ENCODE measurements around the gene DGCR2.

The DGCR2 gene

DNA sequence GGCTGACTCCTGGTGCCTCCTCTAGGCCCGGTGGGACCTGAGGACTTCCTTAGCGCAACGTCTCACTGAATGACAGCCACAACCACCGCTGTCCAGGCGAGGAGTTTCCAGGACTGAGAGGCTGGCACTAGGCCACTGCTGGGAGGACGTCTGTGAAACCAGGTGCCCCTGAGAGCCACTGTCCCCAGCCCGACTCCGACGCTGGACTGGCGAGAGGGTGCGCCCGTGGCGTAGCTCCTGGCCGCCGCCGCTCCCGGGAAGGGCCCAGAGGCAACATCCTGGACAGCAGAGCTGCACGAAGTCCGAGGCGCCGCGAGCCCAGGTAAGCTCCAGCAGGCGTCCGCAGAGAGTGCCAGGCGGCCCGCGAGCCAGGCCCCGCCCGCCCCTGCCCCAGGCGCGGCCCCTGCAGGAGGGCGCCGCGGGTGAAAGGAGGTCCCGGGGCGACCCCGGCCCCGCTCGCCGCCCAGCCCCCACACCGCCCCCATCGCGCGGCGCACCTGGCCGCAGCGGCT, 525 bp downstream of the DGCR2 start:
- TF ChIP-seq RAD21 (IDR thresholded peaks at IDR 0.05; ENCODE audit: low read depth): no peak
- no peak for TF ChIP-seq TEAD4 (IDR thresholded peaks at IDR 0.05)
- 0 out of 2 replicates have a peak, but pooled peaks have one; percentile 2 for TF ChIP-seq ZBTB7A (IDR thresholded peaks at IDR 0.05; ENCODE audit: low read depth)
- TF ChIP-seq, protein P1, sequence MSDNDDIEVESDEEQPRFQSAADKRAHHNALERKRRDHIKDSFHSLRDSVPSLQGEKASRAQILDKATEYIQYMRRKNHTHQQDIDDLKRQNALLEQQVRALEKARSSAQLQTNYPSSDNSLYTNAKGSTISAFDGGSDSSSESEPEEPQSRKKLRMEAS (IDR thresholded peaks at IDR 0.05): no peak
- TF ChIP-seq, protein P2, sequence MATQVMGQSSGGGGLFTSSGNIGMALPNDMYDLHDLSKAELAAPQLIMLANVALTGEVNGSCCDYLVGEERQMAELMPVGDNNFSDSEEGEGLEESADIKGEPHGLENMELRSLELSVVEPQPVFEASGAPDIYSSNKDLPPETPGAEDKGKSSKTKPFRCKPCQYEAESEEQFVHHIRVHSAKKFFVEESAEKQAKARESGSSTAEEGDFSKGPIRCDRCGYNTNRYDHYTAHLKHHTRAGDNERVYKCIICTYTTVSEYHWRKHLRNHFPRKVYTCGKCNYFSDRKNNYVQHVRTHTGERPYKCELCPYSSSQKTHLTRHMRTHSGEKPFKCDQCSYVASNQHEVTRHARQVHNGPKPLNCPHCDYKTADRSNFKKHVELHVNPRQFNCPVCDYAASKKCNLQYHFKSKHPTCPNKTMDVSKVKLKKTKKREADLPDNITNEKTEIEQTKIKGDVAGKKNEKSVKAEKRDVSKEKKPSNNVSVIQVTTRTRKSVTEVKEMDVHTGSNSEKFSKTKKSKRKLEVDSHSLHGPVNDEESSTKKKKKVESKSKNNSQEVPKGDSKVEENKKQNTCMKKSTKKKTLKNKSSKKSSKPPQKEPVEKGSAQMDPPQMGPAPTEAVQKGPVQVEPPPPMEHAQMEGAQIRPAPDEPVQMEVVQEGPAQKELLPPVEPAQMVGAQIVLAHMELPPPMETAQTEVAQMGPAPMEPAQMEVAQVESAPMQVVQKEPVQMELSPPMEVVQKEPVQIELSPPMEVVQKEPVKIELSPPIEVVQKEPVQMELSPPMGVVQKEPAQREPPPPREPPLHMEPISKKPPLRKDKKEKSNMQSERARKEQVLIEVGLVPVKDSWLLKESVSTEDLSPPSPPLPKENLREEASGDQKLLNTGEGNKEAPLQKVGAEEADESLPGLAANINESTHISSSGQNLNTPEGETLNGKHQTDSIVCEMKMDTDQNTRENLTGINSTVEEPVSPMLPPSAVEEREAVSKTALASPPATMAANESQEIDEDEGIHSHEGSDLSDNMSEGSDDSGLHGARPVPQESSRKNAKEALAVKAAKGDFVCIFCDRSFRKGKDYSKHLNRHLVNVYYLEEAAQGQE (IDR thresholded peaks at IDR 0.05; ENCODE audit: low read depth): no peak

DNA sequence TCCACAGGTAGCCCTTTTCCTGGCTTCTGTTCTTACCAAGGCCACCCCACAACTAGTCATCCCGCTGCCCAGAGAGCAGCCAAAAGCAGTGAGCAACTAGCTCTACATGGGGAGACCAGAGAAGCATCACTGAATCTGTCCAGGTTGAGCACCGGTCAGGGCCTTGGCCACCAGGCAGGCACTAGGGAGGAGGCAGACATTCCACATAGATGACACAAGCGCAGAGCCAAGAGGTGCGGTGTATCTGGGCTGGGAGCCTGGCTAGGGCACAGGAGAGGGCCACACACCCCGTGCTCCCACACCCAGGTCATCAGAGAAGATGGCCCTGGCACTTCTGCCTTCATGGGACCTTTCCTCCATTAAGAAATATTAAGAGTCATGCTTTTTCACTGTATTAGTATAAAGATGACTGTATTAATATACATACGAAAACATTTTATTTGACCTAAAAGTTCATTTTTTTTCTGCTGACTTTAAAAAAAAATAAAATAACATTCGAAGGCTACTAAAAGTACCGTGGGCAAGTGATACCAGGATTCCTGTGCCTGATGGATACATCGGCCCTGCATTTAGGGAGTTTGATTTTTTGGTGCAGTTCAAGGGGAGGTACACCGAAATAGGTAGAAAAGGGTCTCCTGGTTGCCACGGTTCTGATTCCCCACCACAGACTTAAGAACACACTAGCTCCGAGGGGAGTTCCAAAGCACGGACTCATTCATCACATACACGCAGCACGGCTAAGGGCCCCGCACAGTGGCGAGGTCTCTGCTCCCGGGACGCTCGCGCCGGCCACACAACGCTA, 1.2 kb downstream of the DGCR2 start:
- TF ChIP-seq TEAD4 (IDR thresholded peaks at IDR 0.05) (peak; percentile 74), YY1 (IDR thresholded peaks at IDR 0.05; ENCODE audit: low read depth) (no peak)

DNA sequence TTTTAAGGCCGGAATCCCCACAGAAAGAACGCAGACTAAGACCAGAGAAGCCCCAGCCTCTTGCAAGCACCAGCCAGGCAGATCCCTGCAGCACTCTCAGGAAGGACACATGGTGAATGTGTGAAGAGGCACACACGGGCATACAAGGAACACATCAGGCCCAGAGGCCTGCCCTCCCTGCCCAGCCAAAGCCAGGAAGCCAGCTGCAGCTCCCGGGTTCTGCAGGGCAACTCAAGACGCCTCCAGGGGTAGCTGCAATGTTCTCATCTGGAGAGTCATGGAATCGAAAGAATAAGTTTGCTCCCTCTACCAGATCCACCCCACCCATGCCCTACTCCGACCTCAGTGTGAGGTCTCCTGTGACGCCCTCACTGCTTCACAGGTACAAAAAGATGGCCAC, 2.3 kb downstream of the DGCR2 start:
- TF ChIP-seq CREB1 (IDR thresholded peaks at IDR 0.05; ENCODE audit: low read depth) (no peak), EP300 (IDR thresholded peaks at IDR 0.05; ENCODE audit: borderline replicate concordance) (no peak), TCF12 (IDR thresholded peaks at IDR 0.05; ENCODE audit: low read depth) (no peak)

DNA sequence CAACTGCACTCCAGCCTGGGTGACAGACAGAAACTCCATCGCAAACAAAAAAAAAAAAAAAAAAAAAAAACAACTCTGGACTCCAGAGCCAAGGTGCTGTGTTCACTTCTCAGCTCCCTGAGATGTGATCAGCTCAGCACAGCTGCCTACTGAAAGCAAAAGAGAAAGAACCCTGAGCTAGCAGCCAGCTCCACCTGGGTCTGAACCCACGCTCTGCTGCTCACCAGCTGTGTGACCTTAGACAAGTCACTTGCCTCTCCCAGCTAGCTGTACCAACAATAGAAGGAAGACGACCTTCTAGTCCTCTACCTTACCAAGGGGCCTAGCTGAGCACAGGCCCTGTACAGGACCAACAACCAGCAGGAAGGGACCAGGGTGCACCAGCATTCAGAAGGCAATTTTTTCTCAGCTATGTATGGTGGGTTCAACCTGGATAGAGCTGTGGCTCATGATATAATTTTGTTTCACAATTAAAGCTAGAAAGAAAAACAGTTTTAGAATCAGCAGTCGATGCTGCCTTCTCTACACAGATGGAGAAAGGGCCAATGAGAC, 3.8 kb downstream of the DGCR2 start:
- TF ChIP-seq TCF12 (IDR thresholded peaks at IDR 0.05; ENCODE audit: low read depth): no peak
- TF ChIP-seq CREB1 (IDR thresholded peaks at IDR 0.05; ENCODE audit: low read depth): no peak
- TF ChIP-seq, protein P3, sequence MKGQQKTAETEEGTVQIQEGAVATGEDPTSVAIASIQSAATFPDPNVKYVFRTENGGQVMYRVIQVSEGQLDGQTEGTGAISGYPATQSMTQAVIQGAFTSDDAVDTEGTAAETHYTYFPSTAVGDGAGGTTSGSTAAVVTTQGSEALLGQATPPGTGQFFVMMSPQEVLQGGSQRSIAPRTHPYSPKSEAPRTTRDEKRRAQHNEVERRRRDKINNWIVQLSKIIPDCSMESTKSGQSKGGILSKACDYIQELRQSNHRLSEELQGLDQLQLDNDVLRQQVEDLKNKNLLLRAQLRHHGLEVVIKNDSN (IDR thresholded peaks at IDR 0.05): no peak
- no peak for TF ChIP-seq TEAD4 (IDR thresholded peaks at IDR 0.05)
- no peak for TF ChIP-seq EGR1 (IDR thresholded peaks at IDR 0.05)
- no peak for TF ChIP-seq CEBPB (IDR thresholded peaks at IDR 0.05)
- TF ChIP-seq, protein P1 (IDR thresholded peaks at IDR 0.05): no peak
- TF ChIP-seq YY1 (IDR thresholded peaks at IDR 0.05; ENCODE audit: low read depth): no peak
- no peak for TF ChIP-seq EP300 (IDR thresholded peaks at IDR 0.05; ENCODE audit: borderline replicate concordance)
- no peak for TF ChIP-seq TAF1 (IDR thresholded peaks at IDR 0.05; ENCODE audit: low read depth)
- TF ChIP-seq, protein P2 (IDR thresholded peaks at IDR 0.05; ENCODE audit: low read depth): no peak
- no peak for TF ChIP-seq NFIC (IDR thresholded peaks at IDR 0.05)
- TF ChIP-seq RAD21 (IDR thresholded peaks at IDR 0.05; ENCODE audit: low read depth): no peak
- no peak for TF ChIP-seq FOXM1 (IDR thresholded peaks at IDR 0.05; ENCODE audit: borderline replicate concordance, low read depth)
- no peak for TF ChIP-seq ZBTB7A (IDR thresholded peaks at IDR 0.05; ENCODE audit: low read depth)

DNA sequence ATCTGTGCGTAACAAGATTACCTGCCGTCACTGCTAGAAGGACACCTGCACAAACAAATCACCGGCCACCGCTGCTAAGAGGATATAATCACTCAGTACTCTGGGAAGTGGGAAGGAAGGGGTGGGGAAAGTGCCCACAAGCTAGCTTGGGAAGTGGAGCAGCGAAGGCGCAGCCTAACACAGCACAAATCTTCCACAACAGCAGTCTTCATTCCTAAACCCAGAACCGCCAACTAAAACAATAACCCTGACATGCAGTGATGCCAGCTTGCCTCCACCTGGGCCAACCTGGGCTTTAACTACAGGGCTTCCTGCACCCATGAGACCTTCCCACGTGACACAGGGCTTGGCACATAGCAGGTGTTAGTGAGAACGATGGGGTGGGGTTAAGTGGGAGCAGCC, 5.1 kb downstream of the DGCR2 start:
- no peak for TF ChIP-seq FOXM1 (IDR thresholded peaks at IDR 0.05; ENCODE audit: borderline replicate concordance, low read depth)
- TF ChIP-seq CEBPB (IDR thresholded peaks at IDR 0.05): no peak
- TF ChIP-seq, protein P3 (IDR thresholded peaks at IDR 0.05): no peak
- no peak for TF ChIP-seq TEAD4 (IDR thresholded peaks at IDR 0.05)
- no peak for TF ChIP-seq EP300 (IDR thresholded peaks at IDR 0.05; ENCODE audit: borderline replicate concordance)
- no peak for TF ChIP-seq RAD21 (IDR thresholded peaks at IDR 0.05; ENCODE audit: low read depth)
- TF ChIP-seq, protein P2 (IDR thresholded peaks at IDR 0.05; ENCODE audit: low read depth): no peak
- no peak for TF ChIP-seq YY1 (IDR thresholded peaks at IDR 0.05; ENCODE audit: low read depth)
- no peak for TF ChIP-seq ZBTB7A (IDR thresholded peaks at IDR 0.05; ENCODE audit: low read depth)
- no peak for TF ChIP-seq TAF1 (IDR thresholded peaks at IDR 0.05; ENCODE audit: low read depth)
- no peak for TF ChIP-seq NFIC (IDR thresholded peaks at IDR 0.05)
- no peak for TF ChIP-seq EGR1 (IDR thresholded peaks at IDR 0.05)
- no peak for TF ChIP-seq TCF12 (IDR thresholded peaks at IDR 0.05; ENCODE audit: low read depth)
- no peak for TF ChIP-seq CREB1 (IDR thresholded peaks at IDR 0.05; ENCODE audit: low read depth)
- TF ChIP-seq, protein P1 (IDR thresholded peaks at IDR 0.05): no peak
